H1 (cell line): ENCODE results near the gene PSIP1. TPM values are rescaled to one million over a fixed set of nuclear protein-coding genes. Genes with fewer than 3 reads are reported as not detected.

Source experiments
- CTCF ChIA-PET: fragments of 300-600 bp; sonication (Branson Sonifier 250); formaldehyde crosslinking; loops from one replicate; lab custom pipeline; 2021; ENCODE audit not compliant: partially characterized antibody; lab: Charles Lee
- POLR2A ChIA-PET: fragments of 300-600 bp; sonication (Branson Sonifier 250); formaldehyde crosslinking; loops from one replicate; lab custom pipeline; 2021; ENCODE audit warnings: inconsistent platforms; ENCODE audit not compliant: partially characterized antibody; lab: Charles Lee
- DNase-seq, 2 experiments: peaks; one replicate each; pipeline versions ENCODE4 v3.0.0 to v3.0.0-alpha.2; 2010 to 2022; ENCODE audit warnings: low spot score in 2 of 2, low read depth in 1 of 2, mixed read lengths in 1 of 2
- FAIRE-seq: peaks from 2 replicates; lab custom pipeline; 2011; peaks lifted over from hg19 to GRCh38; lab: Jason Lieb, UNC
- H2AFZ ChIP-seq: 2 replicates; pipeline ENCODE4 v1.8.1; 2012; ENCODE audit warnings: low read length, inconsistent platforms
- H2AK5ac ChIP-seq: 2 replicates; pipeline ENCODE4 v1.6.1; 2013; ENCODE audit warnings: low read depth, low read length
- H2BK120ac ChIP-seq: replicated peaks from 2 replicates; pipeline ENCODE3; 2013; ENCODE audit warnings: low read depth, low read length, inconsistent platforms
- H2BK12ac ChIP-seq: 2 replicates; pipeline ENCODE4 v1.6.1; 2013; ENCODE audit warnings: low read depth, low read length
- H2BK15ac ChIP-seq: 2 replicates; pipeline ENCODE4 v1.6.1; 2013; ENCODE audit warnings: low read length
- H2BK20ac ChIP-seq: 2 replicates; pipeline ENCODE4 v1.6.1; 2013; ENCODE audit warnings: low read length
- H2BK5ac ChIP-seq: 2 replicates; pipeline ENCODE4 v1.6.1; 2013; ENCODE audit warnings: low read depth, low read length
- H3K14ac ChIP-seq: 2 replicates; pipeline ENCODE4 v1.6.1; 2013; ENCODE audit warnings: inconsistent platforms; ENCODE audit not compliant: insufficient read length
- H3K18ac ChIP-seq: 2 replicates; pipeline ENCODE4 v1.6.1; 2013; ENCODE audit warnings: low read length; ENCODE audit errors: extremely low read depth
- H3K23ac ChIP-seq: 2 replicates; pipeline ENCODE4 v1.6.1; 2013; ENCODE audit warnings: inconsistent platforms; ENCODE audit not compliant: insufficient read length
- H3K23me2 ChIP-seq: 2 replicates; pipeline ENCODE4 v1.6.1; 2013; ENCODE audit warnings: low read depth, low read length
- H3K27ac ChIP-seq: 2 replicates; pipeline ENCODE4 v1.6.1; 2011; ENCODE audit warnings: low read depth, low read length, inconsistent platforms
- H3K27me3 ChIP-seq, 4 experiments: replicated peaks in 1 of 4; 1 replicate in 1 of 4; 2 replicates in 3 of 4; pipeline versions ENCODE4 v1.6.1 to v1.8.1; 2011 to 2013; ENCODE audit warnings: low read length in 3 of 4, mild to moderate bottlenecking in 3 of 4, inconsistent platforms in 2 of 4, mixed read lengths in 2 of 4, moderate library complexity in 1 of 4; ENCODE audit not compliant: control insufficient read depth in 3 of 4, insufficient read depth in 3 of 4; ENCODE audit errors: extremely low read depth in 1 of 4
- H3K36me3 ChIP-seq, 4 experiments: 2 replicates each; pipeline versions ENCODE4 v1.6.1 to v1.8.1; 2011 to 2013; ENCODE audit warnings: mild to moderate bottlenecking in 4 of 4, low read length in 3 of 4, moderate library complexity in 2 of 4, control low read depth in 1 of 4, inconsistent platforms in 1 of 4; ENCODE audit not compliant: insufficient read depth in 4 of 4, control insufficient read depth in 2 of 4
- H3K4ac ChIP-seq: replicated peaks from 2 replicates; pipeline ENCODE3; 2013; ENCODE audit warnings: low read length, low read depth, mixed read lengths, inconsistent platforms; ENCODE audit not compliant: insufficient read length
- H3K4me1 ChIP-seq, 4 experiments: replicated peaks in 1 of 4; 1 replicate in 1 of 4; 2 replicates in 3 of 4; pipeline versions ENCODE4 v1.6.1 to v1.8.1; 2011 to 2013; ENCODE audit warnings: low read length in 3 of 4, inconsistent platforms in 2 of 4, mixed read lengths in 1 of 4; ENCODE audit not compliant: insufficient read depth in 4 of 4, control insufficient read depth in 3 of 4
- H3K4me2 ChIP-seq, 2 experiments: 2 replicates each; pipeline versions ENCODE4 v1.6.1 to v1.8.1; 2011 to 2013; ENCODE audit warnings: low read depth in 2 of 2, low read length in 2 of 2, control low read depth in 1 of 2, inconsistent platforms in 1 of 2, mild to moderate bottlenecking in 1 of 2; ENCODE audit not compliant: insufficient read depth in 1 of 2
- H3K4me3 ChIP-seq, 4 experiments: fragments of 200-600, 300-600 bp in 1 of 4; sonication (generic), shearing (Covaris generic), sonication (Bioruptor Twin) in 1 of 4; 2 replicates each; pipeline versions ENCODE4 v1.5.1 to v1.8.1; 2011 to 2016; ENCODE audit warnings: low read length in 4 of 4, low read depth in 3 of 4, control low read depth in 2 of 4, inconsistent platforms in 2 of 4, mild to moderate bottlenecking in 2 of 4, mixed read lengths in 1 of 4, moderate library complexity in 1 of 4; ENCODE audit not compliant: insufficient read depth in 2 of 4; ENCODE audit errors: extremely low read depth in 1 of 4
- H3K56ac ChIP-seq: replicated peaks from 2 replicates; pipeline ENCODE3; 2013; ENCODE audit warnings: low read depth, mild to moderate bottlenecking, mixed read lengths, low read length, inconsistent platforms; ENCODE audit not compliant: insufficient read length
- H3K79me1 ChIP-seq: 2 replicates; pipeline ENCODE4 v1.6.1; 2013; ENCODE audit warnings: low read depth, low read length, control low read depth
- H3K79me2 ChIP-seq, 2 experiments: 2 replicates each; pipeline versions ENCODE4 v1.6.1 to v1.8.1; 2012 to 2013; ENCODE audit warnings: low read length in 2 of 2, mild to moderate bottlenecking in 2 of 2, inconsistent platforms in 1 of 2; ENCODE audit not compliant: insufficient read depth in 2 of 2, control insufficient read depth in 1 of 2
- H3K9ac ChIP-seq, 4 experiments: replicated peaks in 1 of 4; 1 replicate in 1 of 4; 2 replicates in 3 of 4; pipeline versions ENCODE4 v1.6.1 to v1.8.1; 2011 to 2013; ENCODE audit warnings: low read depth in 3 of 4, low read length in 3 of 4, control low read depth in 2 of 4, mild to moderate bottlenecking in 2 of 4, moderate library complexity in 2 of 4, inconsistent platforms in 1 of 4; ENCODE audit errors: extremely low read depth in 1 of 4
- H3K9me3 ChIP-seq, 2 experiments: 2 replicates each; pipeline versions ENCODE4 v1.6.1 to v1.8.1; 2012 to 2013; ENCODE audit warnings: mild to moderate bottlenecking in 2 of 2, moderate library complexity in 2 of 2, control low read depth in 1 of 2, inconsistent platforms in 1 of 2, low read depth in 1 of 2, low read length in 1 of 2, mixed read lengths in 1 of 2; ENCODE audit not compliant: insufficient read depth in 2 of 2
- H4K20me1 ChIP-seq, 2 experiments: replicated peaks in 1 of 2; 2 replicates each; pipeline versions ENCODE3 to v1.8.1; 2011 to 2013; ENCODE audit warnings: inconsistent platforms in 2 of 2, low read length in 2 of 2, mild to moderate bottlenecking in 1 of 2; ENCODE audit not compliant: insufficient read depth in 2 of 2, control insufficient read depth in 1 of 2
- H4K5ac ChIP-seq: 2 replicates; pipeline ENCODE4 v1.6.1; 2013; ENCODE audit warnings: low read length, low read depth, mixed read lengths, inconsistent platforms; ENCODE audit not compliant: insufficient read length
- H4K8ac ChIP-seq: 2 replicates; pipeline ENCODE4 v1.8.0; 2013; ENCODE audit warnings: mild to moderate bottlenecking, moderate library complexity, low read length, inconsistent platforms; ENCODE audit not compliant: insufficient read depth; ENCODE audit errors: extremely low read depth
- H4K91ac ChIP-seq: replicated peaks from 2 replicates; pipeline ENCODE3; 2013; ENCODE audit warnings: low read length, mixed read lengths, inconsistent platforms; ENCODE audit not compliant: insufficient read length
- CHD1 ChIP-seq: IDR thresholded peaks from 2 replicates; pipeline ENCODE4 v1.6.1; 2012; ENCODE audit warnings: low read depth, low read length, improper control_type of control experiment
- KDM4A ChIP-seq: IDR thresholded peaks from one replicate; pipeline ENCODE4 v1.7.1; 2012; ENCODE audit warnings: low read depth, mild to moderate bottlenecking, moderate library complexity, low read length, inconsistent platforms; ENCODE audit not compliant: severe bottlenecking
- WGBS, 2 experiments: shearing (Covaris generic) in 1 of 2; methylation state at CpG; one replicate each; pipeline versions ENCODE4 v1.1.6 to v1.1.7; 2013 to 2015; ENCODE audit warnings: low lambda C conversion rate in 2 of 2, mixed read lengths in 2 of 2, inconsistent platforms in 1 of 2, low coverage in 1 of 2, missing lambda C conversion rate in 1 of 2; ENCODE audit not compliant: insufficient replicate concordance in 2 of 2, insufficient coverage in 1 of 2, insufficient read length in 1 of 2; ENCODE audit errors: extremely low coverage in 1 of 2, missing lambda C conversion rate in 1 of 2; 5-methylcytosine and 5-hydroxymethylcytosine counted together
- polyA plus RNA-seq, 7 experiments: library from polyadenylated mRNA; depleted of rRNA in 3 of 7; stranded (reverse) in 5 of 7; unstranded in 2 of 7; fragments of >200 nt in 5 of 7; fragments of 200-250 nt in 2 of 7; gene quantifications; 1 replicate in 5 of 7; 2 replicates in 1 of 7; 4 replicates in 1 of 7; pipeline versions ENCODE4 v1.2.1 to v1.2.3, GENCODE V29; 2011 to 2013; ENCODE audit warnings: missing spikeins in 2 of 7, mixed read lengths in 2 of 7
- total RNA-seq: library from RNA; stranded (reverse); fragmentation: NEBNext Ultra II Directional; extraction: Animal tissue kit (Norgen Biotek cat#: 25700); gene quantifications from 2 replicates; pipeline ENCODE4 v1.2.1, GENCODE V29; 2021

Gene PSIP1
- total and polyA plus RNA-seq, 2 of the 8 experiments (the other 6 are each of a cell fraction or from before 2014, with no cell fraction given) = 63.3 to 387 TPM

- Histone ChIP-seq H3K4me1 (peaks cover 0 to 2% (median 0%) of the 10 kb centered on the region in 4 experiments; a peak in 1 of 7 replicates), H3K23me2 (no peaks in the 10 kb centered on the region), H3K18ac (no peak overlapping the region), H3K4me3 (no peak overlapping the region), H3K4ac (no peak overlapping the region), H2BK20ac (no peak overlapping the region), H2BK12ac (no peak overlapping the region), H3K9ac (no peak overlapping the region), H4K8ac (no peak overlapping the region), H2BK120ac (no peak overlapping the region), H4K5ac (no peak overlapping the region), H2BK15ac (no peak overlapping the region), H3K79me1 (no peaks in the 10 kb centered on the region), H2AK5ac (no peak overlapping the region), H3K27ac (no peak overlapping the region), H3K79me2 (no peaks in the 10 kb centered on the region), H3K36me3 (no peaks in the 10 kb centered on the region), H3K9me3 (no peaks in the 10 kb centered on the region), H3K23ac (no peak overlapping the region), H2AFZ (no peak overlapping the region), H3K4me2 (no peak overlapping the region), H4K91ac (no peak overlapping the region), H3K56ac (no peak overlapping the region), H2BK5ac (no peak overlapping the region), H3K27me3 (no peaks in the 10 kb centered on the region), H3K14ac (no peak overlapping the region), H4K20me1 (no peaks in the 10 kb centered on the region)
- WGBS, 2 experiments = 84% methylated on average over 4 of the region's 4 CpGs; no CpG with 5 or more reads in 1 of the 2 experiments
- FAIRE-seq (no peak), DNase-seq (no peak)
- ChIA-PET POLR2A (interaction anchor here (5.4 kb wide), 1 partner anchor 17 kb away, joined by 51 read pairs; the partner anchor contains the start of gene PSIP1), CTCF (interaction anchor here (0.8 to 1.7 kb wide), 11 partner anchors 11 to 127 kb away, joined by 3 to 7 read pairs (median 3); no protein-coding TSS in a partner anchor)
- no peak for TF ChIP-seq CHD1
- no peak for TF ChIP-seq KDM4A
Observed at GRCh38 chr9:15529566-15530324, 19.0 kb upstream of the PSIP1 start.
